ENCODE data around the gene MAEA.

The MAEA gene

GRCh38 chr4:1379351-1379781 lies 89.7 kb downstream of the MAEA start:
- no peaks in the 10 kb centered on the region for H3K27me3 ChIP-seq (ENCODE audit: insufficient read depth, low read depth)
- no peaks in the 10 kb centered on the region for H3K36me3 ChIP-seq (ENCODE audit: insufficient read depth)
- no peaks in the 10 kb centered on the region for H3K79me2 ChIP-seq (ENCODE audit: insufficient read depth, low read depth)
- H3K4me3 ChIP-seq (IDR thresholded peaks at IDR 0.05; ENCODE audit: insufficient read depth, low read depth, low read length) = no peak overlapping the region
- no peak overlapping the region for H3K9ac ChIP-seq
- H3K4me2 ChIP-seq = no peak overlapping the region
- H4K20me1 ChIP-seq (ENCODE audit: insufficient read depth) = no peaks in the 10 kb centered on the region
- TF ChIP-seq CTCF (conservative IDR thresholded peaks at IDR 0.05; ENCODE audit: low read depth, low read length) = no peak
- H3K4me1 ChIP-seq (ENCODE audit: low read depth, poor library complexity, severe bottlenecking) = no peaks in the 10 kb centered on the region
- no peak overlapping the region for H2AFZ ChIP-seq (ENCODE audit: low read depth)
- H3K27ac ChIP-seq = no peak overlapping the region

GRCh38 chr4:1379801-1380331 lies 90.2 kb downstream of the MAEA start:
- Histone ChIP-seq H3K4me2 (no peak overlapping the region), H3K4me1 (ENCODE audit: low read depth, poor library complexity, severe bottlenecking) (no peaks in the 10 kb centered on the region), H3K27me3 (ENCODE audit: insufficient read depth, low read depth) (no peaks in the 10 kb centered on the region), H3K9ac (no peak overlapping the region), H2AFZ (ENCODE audit: low read depth) (no peak overlapping the region), H3K27ac (no peak overlapping the region), H4K20me1 (ENCODE audit: insufficient read depth) (no peaks in the 10 kb centered on the region), H3K4me3 (IDR thresholded peaks at IDR 0.05; ENCODE audit: insufficient read depth, low read depth, low read length) (no peak overlapping the region), H3K79me2 (ENCODE audit: insufficient read depth, low read depth) (no peaks in the 10 kb centered on the region), H3K36me3 (ENCODE audit: insufficient read depth) (no peaks in the 10 kb centered on the region)
- no peak for TF ChIP-seq CTCF (conservative IDR thresholded peaks at IDR 0.05; ENCODE audit: low read depth, low read length)

- Histone ChIP-seq H3K79me2 (ENCODE audit: insufficient read depth, low read depth) (no peaks in the 10 kb centered on the region), H2AFZ (ENCODE audit: low read depth) (no peak overlapping the region), H3K4me1 (ENCODE audit: low read depth, poor library complexity, severe bottlenecking) (no peaks in the 10 kb centered on the region), H3K4me2 (no peak overlapping the region), H3K9ac (no peak overlapping the region), H3K36me3 (ENCODE audit: insufficient read depth) (no peaks in the 10 kb centered on the region), H3K27ac (no peak overlapping the region), H3K27me3 (ENCODE audit: insufficient read depth, low read depth) (no peaks in the 10 kb centered on the region), H3K4me3 (IDR thresholded peaks at IDR 0.05; ENCODE audit: insufficient read depth, low read depth, low read length) (no peak overlapping the region), H4K20me1 (ENCODE audit: insufficient read depth) (no peaks in the 10 kb centered on the region)
- TF ChIP-seq CTCF (conservative IDR thresholded peaks at IDR 0.05; ENCODE audit: low read depth, low read length) = no peak
Observed at GRCh38 chr4:1380368-1381151, 90.9 kb downstream of the MAEA start.

- Histone ChIP-seq H3K36me3 (ENCODE audit: insufficient read depth) (no peaks in the 10 kb centered on the region), H3K27ac (no peak overlapping the region), H2AFZ (ENCODE audit: low read depth) (no peak overlapping the region), H4K20me1 (ENCODE audit: insufficient read depth) (no peaks in the 10 kb centered on the region), H3K9ac (no peak overlapping the region), H3K4me3 (IDR thresholded peaks at IDR 0.05; ENCODE audit: insufficient read depth, low read depth, low read length) (no peak overlapping the region), H3K4me1 (ENCODE audit: low read depth, poor library complexity, severe bottlenecking) (no peaks in the 10 kb centered on the region), H3K79me2 (ENCODE audit: insufficient read depth, low read depth) (no peaks in the 10 kb centered on the region), H3K27me3 (ENCODE audit: insufficient read depth, low read depth) (no peaks in the 10 kb centered on the region), H3K4me2 (no peak overlapping the region)
- TF ChIP-seq CTCF (conservative IDR thresholded peaks at IDR 0.05; ENCODE audit: low read depth, low read length) = no peak
Observed at GRCh38 chr4:1381181-1381621, 91.5 kb downstream of the MAEA start.

All from KMS-11 (cell line).